ENCODE measurements around the gene PLXNC1. TPM values are rescaled to one million over a fixed set of nuclear protein-coding genes. Genes with fewer than 3 reads are reported as not detected.

PLXNC1 gene
- total RNA-seq, 2 experiments from 2014 or later: 40.6 to 44.3 TPM

- POLR2A ChIA-PET: no interaction called here
- H3K27me3 Mint-ChIP-seq: no peaks in the 10 kb centered on the region
- H3K27ac Mint-ChIP-seq: no peak overlapping the region
- no peak for DNase-seq
- H3K36me3 Mint-ChIP-seq: peaks cover 58% of the 10 kb centered on the region
- no peaks in the 10 kb centered on the region for H3K9me3 Mint-ChIP-seq
- ATAC-seq (ENCODE audit: low read depth): no peak
- peaks cover 21% of the 10 kb centered on the region for H3K4me1 Mint-ChIP-seq
- no peak overlapping the region for H3K4me3 Mint-ChIP-seq
Observed at GRCh38 chr12:94258593-94258992, 110.2 kb downstream of the PLXNC1 start.

GRCh38 chr12:94260017-94260416 lies 111.6 kb downstream of the PLXNC1 start:
- Mint-ChIP-seq H3K27ac (no peak overlapping the region), H3K4me1 (peaks cover 30% of the 10 kb centered on the region), H3K36me3 (peaks cover 61% of the 10 kb centered on the region), H3K4me3 (no peak overlapping the region), H3K9me3 (no peaks in the 10 kb centered on the region), H3K27me3 (no peaks in the 10 kb centered on the region)
- ATAC-seq (ENCODE audit: low read depth) (no peak), DNase-seq (no peak)
- POLR2A ChIA-PET: interaction anchor here (0.6 kb wide), 1 partner anchor 754 kb away, joined by 3 read pairs; no protein-coding TSS in a partner anchor

- POLR2A ChIA-PET: interaction anchor here (0.5 kb wide), 1 partner anchor 1683 kb away, joined by 3 read pairs; the partner anchor contains the start of gene AMDHD1
- no peak overlapping the region for H3K4me3 Mint-ChIP-seq
- H3K27ac Mint-ChIP-seq: no peak overlapping the region
- peaks cover 61% of the 10 kb centered on the region for H3K36me3 Mint-ChIP-seq
- no peaks in the 10 kb centered on the region for H3K27me3 Mint-ChIP-seq
- no peaks in the 10 kb centered on the region for H3K9me3 Mint-ChIP-seq
- peaks cover 31% of the 10 kb centered on the region for H3K4me1 Mint-ChIP-seq
- DNase-seq: no peak
- ATAC-seq (ENCODE audit: low read depth): no peak
Observed at GRCh38 chr12:94260717-94261116, 112.3 kb downstream of the PLXNC1 start.

GRCh38 chr12:94261119-94261518 lies 112.7 kb downstream of the PLXNC1 start:
- peaks cover 61% of the 10 kb centered on the region for H3K36me3 Mint-ChIP-seq
- no peak overlapping the region for H3K4me3 Mint-ChIP-seq
- no peaks in the 10 kb centered on the region for H3K27me3 Mint-ChIP-seq
- H3K4me1 Mint-ChIP-seq: peaks cover 34% of the 10 kb centered on the region
- DNase-seq (no peak), ATAC-seq (ENCODE audit: low read depth) (no peak)
- POLR2A ChIA-PET: no interaction called here
- H3K9me3 Mint-ChIP-seq: no peaks in the 10 kb centered on the region
- no peak overlapping the region for H3K27ac Mint-ChIP-seq

GRCh38 chr12:94261786-94262185 lies 113.4 kb downstream of the PLXNC1 start:
- Mint-ChIP-seq H3K27me3 (no peaks in the 10 kb centered on the region), H3K27ac (peak overlapping the region; percentile 96), H3K36me3 (peaks cover 57% of the 10 kb centered on the region), H3K4me3 (peak overlapping the region; percentile 90), H3K4me1 (peaks cover 35% of the 10 kb centered on the region), H3K9me3 (no peaks in the 10 kb centered on the region)
- DNase-seq: no peak
- ATAC-seq (ENCODE audit: low read depth): no peak
- POLR2A ChIA-PET: interaction anchor here (1.4 to 2.6 kb wide), 4 partner anchors 16 to 197 kb away, joined by 3 to 8 read pairs (median 6); no protein-coding TSS in a partner anchor

GRCh38 chr12:94262228-94263010 lies 114.0 kb downstream of the PLXNC1 start:
- POLR2A ChIA-PET: interaction anchor here (0.6 to 2.6 kb wide), 13 partner anchors 8 to 272 kb away, joined by 3 to 13 read pairs (median 4); partner anchors contain the start of gene PLXNC1
- peak; percentile 76 for DNase-seq
- Mint-ChIP-seq H3K27me3 (no peaks in the 10 kb centered on the region), H3K4me3 (peak overlapping the region; percentile 90), H3K36me3 (peaks cover 55% of the 10 kb centered on the region), H3K27ac (peak overlapping the region; percentile 96), H3K9me3 (no peaks in the 10 kb centered on the region), H3K4me1 (peaks cover 39% of the 10 kb centered on the region)
- peak; percentile 88 for ATAC-seq (ENCODE audit: low read depth)

GRCh38 chr12:94263011-94263811 lies 114.8 kb downstream of the PLXNC1 start:
- Mint-ChIP-seq H3K4me1 (peaks cover 44% of the 10 kb centered on the region), H3K27me3 (no peaks in the 10 kb centered on the region), H3K9me3 (no peaks in the 10 kb centered on the region), H3K27ac (peak overlapping the region; percentile 96), H3K4me3 (peak overlapping the region; percentile 90), H3K36me3 (peaks cover 62% of the 10 kb centered on the region)
- peak; percentile 57 for ATAC-seq (ENCODE audit: low read depth)
- DNase-seq: peak; percentile 69
- POLR2A ChIA-PET: interaction anchor here (0.6 to 2.6 kb wide), 13 partner anchors 8 to 271 kb away, joined by 3 to 13 read pairs (median 4); partner anchors contain the start of gene PLXNC1

GRCh38 chr12:94263905-94264561 lies 115.7 kb downstream of the PLXNC1 start:
- H3K27me3 Mint-ChIP-seq: no peaks in the 10 kb centered on the region
- H3K4me3 Mint-ChIP-seq: peak overlapping the region; percentile 90
- POLR2A ChIA-PET: interaction anchor here (2.6 kb wide), 1 partner anchor 41 kb away, joined by 8 read pairs; no protein-coding TSS in a partner anchor
- DNase-seq (no peak), ATAC-seq (ENCODE audit: low read depth) (no peak)
- no peak overlapping the region for H3K27ac Mint-ChIP-seq
- no peaks in the 10 kb centered on the region for H3K9me3 Mint-ChIP-seq
- H3K36me3 Mint-ChIP-seq: peaks cover 64% of the 10 kb centered on the region
- H3K4me1 Mint-ChIP-seq: peaks cover 46% of the 10 kb centered on the region

GRCh38 chr12:94264736-94265485 lies 116.5 kb downstream of the PLXNC1 start:
- no peak overlapping the region for H3K4me3 Mint-ChIP-seq
- no peak overlapping the region for H3K27ac Mint-ChIP-seq
- H3K27me3 Mint-ChIP-seq: no peaks in the 10 kb centered on the region
- POLR2A ChIA-PET: no interaction called here
- no peak for ATAC-seq (ENCODE audit: low read depth)
- peaks cover 65% of the 10 kb centered on the region for H3K36me3 Mint-ChIP-seq
- no peaks in the 10 kb centered on the region for H3K9me3 Mint-ChIP-seq
- peaks cover 46% of the 10 kb centered on the region for H3K4me1 Mint-ChIP-seq
- no peak for DNase-seq

GRCh38 chr12:94265539-94265938 lies 117.2 kb downstream of the PLXNC1 start:
- POLR2A ChIA-PET: no interaction called here
- Mint-ChIP-seq H3K4me1 (peaks cover 49% of the 10 kb centered on the region), H3K27me3 (no peaks in the 10 kb centered on the region), H3K9me3 (no peaks in the 10 kb centered on the region), H3K27ac (no peak overlapping the region), H3K4me3 (no peak overlapping the region), H3K36me3 (peaks cover 64% of the 10 kb centered on the region)
- DNase-seq (no peak), ATAC-seq (ENCODE audit: low read depth) (no peak)

GRCh38 chr12:94265966-94266745 lies 117.8 kb downstream of the PLXNC1 start:
- H3K9me3 Mint-ChIP-seq: no peaks in the 10 kb centered on the region
- POLR2A ChIA-PET: no interaction called here
- H3K27me3 Mint-ChIP-seq: no peaks in the 10 kb centered on the region
- peaks cover 64% of the 10 kb centered on the region for H3K36me3 Mint-ChIP-seq
- H3K4me3 Mint-ChIP-seq: no peak overlapping the region
- peak overlapping the region; percentile 68 for H3K27ac Mint-ChIP-seq
- DNase-seq (no peak), ATAC-seq (ENCODE audit: low read depth) (no peak)
- peaks cover 46% of the 10 kb centered on the region for H3K4me1 Mint-ChIP-seq

Data from activated naive CD8-positive, alpha-beta T cell treated with anti-CD3 and anti-CD28 coated beads, Interleukin-2, amount 10 ng/mL, durations not matched to agents 7 days and 5 days (primary cell).